A549 (cell line): ENCODE measurements around the gene INO80D. TPM values are rescaled to one million over a fixed set of nuclear protein-coding genes. Genes with fewer than 3 reads are reported as not detected.
A peak's percentile ranks its signal among the peaks of the same experiment; 100 is the strongest.

Experiments
- ATAC-seq, 2 experiments: fragments of 200-7000 bp in 1 of 2; fragments of >200 bp in 1 of 2; cut with Nextera tagmentation in 1 of 2; cut with Tn5 transposase in 1 of 2; 3 replicates each; pipeline versions ENCODE4 v1.8.0 to v1.9.1; 2018 to 2020; ENCODE audit warnings: mild to moderate bottlenecking in 1 of 2, moderate library complexity in 1 of 2
- CTCF ChIA-PET: fragments of 300-600 bp; sonication (Branson Sonifier 250); formaldehyde crosslinking; extraction: SDS; loops from one replicate; lab custom pipeline; 2021; ENCODE audit warnings: antibody characterized with exemption, inconsistent platforms; lab: Yijun Ruan, JAX
- POLR2A ChIA-PET: fragments of 350-600 bp; formaldehyde crosslinking; extraction: SDS; loops from one replicate; lab custom pipeline; 2021; ENCODE audit warnings: antibody characterized with exemption, inconsistent platforms; lab: Yijun Ruan, JAX
- DNase-seq, 2 experiments: peaks; one replicate each; pipeline versions ENCODE4 v3.0.0 to v3.0.0-alpha.2; 2011 to 2016; ENCODE audit warnings: low read depth in 1 of 2, low spot score in 1 of 2
- FAIRE-seq: peaks from 2 replicates; lab custom pipeline; 2011; peaks lifted over from hg19 to GRCh38; lab: Jason Lieb, UNC
- H3K27ac ChIP-seq, 2 experiments: fragments of >200 bp; sonication (Bioruptor Twin); formaldehyde crosslinking; 3 replicates each; pipeline ENCODE4 v1.5.1; 2016 to 2017
- H3K4me1 ChIP-seq: fragments of >200 bp; sonication (Bioruptor Twin); formaldehyde crosslinking; 3 replicates; pipeline ENCODE4 v1.6.1; 2016
- H3K4me2 ChIP-seq: fragments of >200 bp; sonication (Bioruptor Twin); formaldehyde crosslinking; 3 replicates; pipeline ENCODE4 v1.6.1; 2016
- H3K4me3 ChIP-seq: fragments of >200 bp; sonication (Bioruptor Twin); formaldehyde crosslinking; 3 replicates; pipeline ENCODE4 v1.5.1; 2016
- H3K9me3 ChIP-seq: fragments of >200 bp; sonication (Bioruptor Twin); formaldehyde crosslinking; 3 replicates; pipeline ENCODE4 v1.6.1; 2016
- BHLHE40 ChIP-seq: IDR thresholded peaks from 2 replicates; pipeline ENCODE4 v1.6.1; 2012; ENCODE audit warnings: low read depth, low read length, inconsistent platforms
- CEBPB ChIP-seq, 2 experiments: fragments of >200 bp in 1 of 2; sonication (Bioruptor Twin) in 1 of 2; formaldehyde crosslinking in 1 of 2; IDR thresholded peaks; 2 replicates each; pipeline ENCODE4 v1.6.1; 2012 to 2016
- CHD2 ChIP-seq: fragments of 150-350 bp; IDR thresholded peaks from 2 replicates; pipeline ENCODE4 v1.6.1; 2014; ENCODE audit warnings: low read length; ENCODE audit not compliant: partially characterized antibody
- CHD4 ChIP-seq: fragments of 200-600 bp; sonication (generic); IDR thresholded peaks from 2 replicates; pipeline ENCODE4 v1.6.1; 2016; ENCODE audit warnings: antibody characterized with exemption, mild to moderate bottlenecking, borderline replicate concordance
- EP300 ChIP-seq, 2 experiments: fragments of >200 bp; sonication (Bioruptor Twin); formaldehyde crosslinking; IDR thresholded peaks; 2 replicates in 1 of 2; 3 replicates in 1 of 2; pipeline ENCODE4 v1.6.1; 2016 to 2017
- ESRRA ChIP-seq: fragments of 150-350 bp; IDR thresholded peaks from 2 replicates; pipeline ENCODE4 v1.6.1; 2014; ENCODE audit warnings: mild to moderate bottlenecking, low read length, borderline replicate concordance
- FOSB ChIP-seq: fragments of 250-450 bp; sonication (Bioruptor Pico); IDR thresholded peaks from 2 replicates; pipeline ENCODE4 v1.5.0; 2020; ENCODE audit warnings: mild to moderate bottlenecking, moderate library complexity
- FOXS1 ChIP-seq: fragments of 250-450 bp; sonication (Bioruptor Pico); IDR thresholded peaks from 2 replicates; pipeline ENCODE4 v1.5.0; 2020; ENCODE audit warnings: mild to moderate bottlenecking, moderate library complexity
- HDAC2 ChIP-seq: fragments of 200-600 bp; sonication (generic); IDR thresholded peaks from 2 replicates; pipeline ENCODE4 v1.6.1; 2016
- HES2 ChIP-seq: fragments of >200 bp; sonication (Bioruptor Twin); formaldehyde crosslinking; IDR thresholded peaks from 2 replicates; pipeline ENCODE4 v1.6.1; 2016
- HOXB13 ChIP-seq: fragments of 250-450 bp; sonication (Bioruptor Pico); IDR thresholded peaks from 2 replicates; pipeline ENCODE4 v1.5.0; 2020; ENCODE audit warnings: low read depth, mild to moderate bottlenecking, moderate library complexity
- HOXB5 ChIP-seq: fragments of 250-450 bp; sonication (Bioruptor Pico); IDR thresholded peaks from 2 replicates; pipeline ENCODE4 v1.5.0; 2020; ENCODE audit warnings: mild to moderate bottlenecking, moderate library complexity
- KDM1A ChIP-seq: fragments of 200-600 bp; sonication (generic); IDR thresholded peaks from 2 replicates; pipeline ENCODE4 v1.6.1; 2016; ENCODE audit warnings: low read depth, mild to moderate bottlenecking
- KDM5A ChIP-seq: fragments of 200-600 bp; sonication (generic); IDR thresholded peaks from 2 replicates; pipeline ENCODE4 v1.6.1; 2016; ENCODE audit warnings: antibody characterized with exemption, mild to moderate bottlenecking
- MAFK ChIP-seq: fragments of 450-650 bp; IDR thresholded peaks from 2 replicates; pipeline ENCODE4 v1.6.1; 2014; ENCODE audit not compliant: partially characterized antibody
- MAX ChIP-seq: IDR thresholded peaks from 2 replicates; pipeline ENCODE4 v1.6.1; 2012
- MAZ ChIP-seq: fragments of 150-350 bp; IDR thresholded peaks from 2 replicates; pipeline ENCODE4 v1.6.1; 2014; ENCODE audit warnings: antibody characterized with exemption, low read depth, low read length, borderline replicate concordance
- MYC ChIP-seq: IDR thresholded peaks from 2 replicates; pipeline ENCODE4 v1.6.1; 2012; ENCODE audit warnings: mild to moderate bottlenecking, inconsistent platforms, low read length, improper control_type of control experiment, borderline replicate concordance
- POLR2A ChIP-seq: IDR thresholded peaks from 2 replicates; pipeline ENCODE4 v1.6.1; 2012; ENCODE audit warnings: mild to moderate bottlenecking, low read length
- POLR2AphosphoS2 ChIP-seq: conservative IDR thresholded peaks from 2 replicates; pipeline ENCODE4 v1.6.1; 2012; ENCODE audit warnings: low read length, improper control_type of control experiment, inconsistent platforms
- RAD21 ChIP-seq, 2 experiments: fragments of >200 bp in 1 of 2; sonication (Bioruptor Twin) in 1 of 2; formaldehyde crosslinking in 1 of 2; IDR thresholded peaks in 1 of 2; conservative IDR thresholded peaks in 1 of 2; 2 replicates in 1 of 2; 3 replicates in 1 of 2; pipeline ENCODE4 v1.6.1; 2012 to 2018; ENCODE audit warnings: inconsistent platforms in 1 of 2
- RARB ChIP-seq: fragments of 250-450 bp; sonication (Bioruptor Pico); IDR thresholded peaks from 2 replicates; pipeline ENCODE4 v1.8.0; 2021; ENCODE audit warnings: mild to moderate bottlenecking, moderate library complexity
- RCOR1 ChIP-seq: fragments of 150-350 bp; IDR thresholded peaks from 2 replicates; pipeline ENCODE4 v1.6.1; 2014; ENCODE audit warnings: antibody characterized with exemption, low read length, low read depth
- RNF2 ChIP-seq: fragments of 200-600 bp; sonication (generic); IDR thresholded peaks from 2 replicates; pipeline ENCODE4 v1.6.1; 2016; ENCODE audit warnings: low read depth, mild to moderate bottlenecking, antibody characterized with exemption, moderate library complexity, borderline replicate concordance
- SREBF2 ChIP-seq: fragments of 450-650 bp; IDR thresholded peaks from 2 replicates; pipeline ENCODE4 v1.6.1; 2014; ENCODE audit warnings: mild to moderate bottlenecking, moderate library complexity
- TP53 ChIP-seq: fragments of 250-450 bp; sonication (Bioruptor Pico); IDR thresholded peaks from 2 replicates; pipeline ENCODE4 v1.5.0; 2021; ENCODE audit warnings: mild to moderate bottlenecking, moderate library complexity
- ZC3H11A ChIP-seq: fragments of 450-650 bp; IDR thresholded peaks from 2 replicates; pipeline ENCODE4 v1.6.1; 2014; ENCODE audit warnings: antibody characterized with exemption, mild to moderate bottlenecking
- ZFP36 ChIP-seq: fragments of 450-650 bp; IDR thresholded peaks from 2 replicates; pipeline ENCODE4 v1.6.1; 2014; ENCODE audit warnings: borderline replicate concordance; ENCODE audit not compliant: partially characterized antibody
- ZSCAN20 ChIP-seq: fragments of 250-450 bp; sonication (Bioruptor Pico); IDR thresholded peaks from 2 replicates; pipeline ENCODE4 v1.8.0; 2022; ENCODE audit warnings: mild to moderate bottlenecking, moderate library complexity
- WGBS: methylation state at CpG from one replicate; pipeline ENCODE4 v1.1.6; 2017; ENCODE audit errors: missing lambda C conversion rate; 5-methylcytosine and 5-hydroxymethylcytosine counted together
- polyA plus RNA-seq, 4 experiments: library from polyadenylated mRNA; depleted of rRNA in 3 of 4; stranded (reverse); fragments of >200 nt; fragmentation: RNase III in 1 of 4; extraction: RNeasy Plus Mini Kit Qiagen cat#74134 plus additional on column Dnase treatment in 1 of 4; gene quantifications; 2 replicates in 3 of 4; 3 replicates in 1 of 4; pipeline ENCODE4 v1.2.3, GENCODE V29; 2011 to 2017
- TF ChIP-seq, protein P1 (sequence below): IDR thresholded peaks from 2 replicates; pipeline ENCODE4 v1.6.1; 2012
- TF ChIP-seq, protein P2 (sequence below): fragments of 250-450 bp; sonication (Bioruptor Pico); IDR thresholded peaks from 2 replicates; pipeline ENCODE4 v1.5.0; 2020; ENCODE audit warnings: low read depth, mild to moderate bottlenecking, moderate library complexity

Gene INO80D
- polyA plus RNA-seq, 2 of the 4 experiments (the other 2 are of a cell fraction), result 1.4 to 5.0 TPM

- no peak for TF ChIP-seq MYC
- no peak for TF ChIP-seq HES2
- TF ChIP-seq CHD4, result no peak
- TF ChIP-seq ESRRA, result no peak
- no peak for TF ChIP-seq ZC3H11A
- no peak for TF ChIP-seq SREBF2
Observed at GRCh38 chr2:206031162-206031784, 54.7 kb downstream of the INO80D start (continued).

DNA sequence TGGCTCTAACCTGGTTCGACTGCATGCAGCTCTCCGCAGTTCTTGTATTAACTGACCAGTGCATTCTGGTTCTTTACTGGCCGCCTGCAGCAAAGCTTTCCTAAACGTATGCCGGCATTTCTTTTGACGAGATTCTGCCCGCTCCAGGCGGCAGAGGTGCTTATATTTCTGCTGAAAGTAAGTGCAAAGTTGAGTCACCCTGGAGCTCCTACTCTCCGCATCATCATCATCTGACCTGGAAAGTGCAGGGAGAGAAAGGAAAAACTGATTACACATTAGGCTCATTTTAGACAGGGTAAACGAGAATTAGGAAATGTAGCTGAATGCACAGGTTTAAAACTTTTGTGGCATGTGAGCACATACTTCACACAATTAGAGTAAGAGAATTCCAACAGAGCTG lies 57.9 kb downstream of the INO80D start:
- CTCF ChIA-PET, result interaction anchor here (0.7 to 0.9 kb wide), 2 partner anchors 14 to 19 kb away, joined by 3 to 4 read pairs; no protein-coding TSS in a partner anchor
- Histone ChIP-seq H3K4me1 (no peaks in the 10 kb centered on the region), H3K4me3 (no peak overlapping the region), H3K9me3 (no peaks in the 10 kb centered on the region), H3K4me2 (no peak overlapping the region), H3K27ac (no peak overlapping the region)
- FAIRE-seq (no peak), ATAC-seq (no peak), DNase-seq (no peak)
- TF ChIP-seq KDM1A (no peak), HOXB5 (CRISPR knock-in tag) (no peak), HES2 (no peak), ZSCAN20 (CRISPR knock-in tag) (no peak), POLR2AphosphoS2 (no peak), MAX (no peak), TP53 (CRISPR knock-in tag) (no peak), FOSB (CRISPR knock-in tag) (no peak), SREBF2 (no peak), RCOR1 (no peak), MAZ (no peak)
- TF ChIP-seq, protein P1, sequence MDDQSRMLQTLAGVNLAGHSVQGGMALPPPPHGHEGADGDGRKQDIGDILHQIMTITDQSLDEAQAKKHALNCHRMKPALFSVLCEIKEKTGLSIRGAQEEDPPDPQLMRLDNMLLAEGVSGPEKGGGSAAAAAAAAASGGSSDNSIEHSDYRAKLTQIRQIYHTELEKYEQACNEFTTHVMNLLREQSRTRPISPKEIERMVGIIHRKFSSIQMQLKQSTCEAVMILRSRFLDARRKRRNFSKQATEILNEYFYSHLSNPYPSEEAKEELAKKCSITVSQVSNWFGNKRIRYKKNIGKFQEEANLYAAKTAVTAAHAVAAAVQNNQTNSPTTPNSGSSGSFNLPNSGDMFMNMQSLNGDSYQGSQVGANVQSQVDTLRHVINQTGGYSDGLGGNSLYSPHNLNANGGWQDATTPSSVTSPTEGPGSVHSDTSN, result no peak
- POLR2A ChIA-PET, result no interaction called here
- WGBS, result 93% methylated on average over 10 of the region's 10 CpGs

- POLR2A ChIA-PET, result no interaction called here
- Histone ChIP-seq H3K9me3 (no peaks in the 10 kb centered on the region), H3K4me2 (no peak overlapping the region), H3K27ac (no peak overlapping the region), H3K4me3 (no peak overlapping the region), H3K4me1 (no peaks in the 10 kb centered on the region)
- 89% methylated on average over 8 of the region's 8 CpGs for WGBS
- CTCF ChIA-PET, result interaction anchor here (0.7 to 1.5 kb wide), 2 partner anchors 8 to 43 kb away, joined by 3 to 5 read pairs; no protein-coding TSS in a partner anchor
- no peak for TF ChIP-seq EP300 (IDR thresholded peaks at IDR 0.05)
- TF ChIP-seq RAD21 (conservative IDR thresholded peaks at IDR 0.05 in 1 of 2, IDR thresholded peaks at IDR 0.05 in 1 of 2), result peak; percentile 21 to 37; a peak in 4 of 5 replicates
- DNase-seq (peak in 1 of 2 experiments; percentile 6), ATAC-seq (no peak), FAIRE-seq (no peak)
Observed at GRCh38 chr2:206023183-206023582, 62.8 kb downstream of the INO80D start.

DNA sequence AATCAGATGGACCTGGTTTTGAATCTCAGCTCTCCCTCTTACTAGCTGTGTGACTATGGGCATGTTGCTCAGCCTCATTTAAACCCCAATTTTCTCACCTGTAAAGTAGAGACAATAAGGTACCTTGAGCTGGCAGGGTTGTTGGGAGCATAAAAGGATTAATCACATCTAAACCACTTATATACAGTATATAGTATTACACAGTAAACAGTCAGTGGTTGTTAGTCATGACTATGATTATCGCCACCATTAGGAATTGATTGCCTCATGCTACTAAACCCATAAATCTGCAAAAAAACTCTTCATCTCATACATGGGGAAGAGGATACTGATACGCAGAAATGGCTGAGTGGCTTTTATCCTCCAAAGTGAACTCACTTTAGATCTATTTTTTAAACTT lies 65.8 kb downstream of the INO80D start:
- WGBS, result 95% methylated on average over 2 of the region's 2 CpGs
- ATAC-seq (no peak), DNase-seq (no peak), FAIRE-seq (no peak)
- Histone ChIP-seq H3K4me3 (no peak overlapping the region), H3K9me3 (no peaks in the 10 kb centered on the region; the same call in 2 of the 3 replicates), H3K4me2 (no peak overlapping the region), H3K4me1 (no peaks in the 10 kb centered on the region), H3K27ac (no peak overlapping the region)
- CTCF ChIA-PET, result no interaction called here
- POLR2A ChIA-PET, result no interaction called here
- TF ChIP-seq ZFP36 (no peak), HOXB5 (CRISPR knock-in tag) (no peak), BHLHE40 (no peak), KDM5A (no peak), RNF2 (no peak), TP53 (CRISPR knock-in tag) (no peak), HOXB13 (CRISPR knock-in tag) (no peak), POLR2A (no peak), RARB (no peak), ZSCAN20 (CRISPR knock-in tag) (no peak), POLR2AphosphoS2 (no peak), MAZ (no peak), CEBPB (IDR thresholded peaks at IDR 0.05) (no peak), MAFK (no peak), HDAC2 (no peak), FOXS1 (CRISPR knock-in tag) (no peak), CHD2 (no peak)
- TF ChIP-seq, protein P2, sequence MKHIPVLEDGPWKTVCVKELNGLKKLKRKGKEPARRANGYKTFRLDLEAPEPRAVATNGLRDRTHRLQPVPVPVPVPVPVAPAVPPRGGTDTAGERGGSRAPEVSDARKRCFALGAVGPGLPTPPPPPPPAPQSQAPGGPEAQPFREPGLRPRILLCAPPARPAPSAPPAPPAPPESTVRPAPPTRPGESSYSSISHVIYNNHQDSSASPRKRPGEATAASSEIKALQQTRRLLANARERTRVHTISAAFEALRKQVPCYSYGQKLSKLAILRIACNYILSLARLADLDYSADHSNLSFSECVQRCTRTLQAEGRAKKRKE (CRISPR knock-in tag), result no peak
